ENCODE results near the gene ARPIN. TPM values are rescaled to one million over a fixed set of nuclear protein-coding genes. Genes with fewer than 3 reads are reported as not detected.

Gene ARPIN
- total and polyA plus RNA-seq, 8 donors = 31.1 to 37.4 (median 35.6) TPM

DNA sequence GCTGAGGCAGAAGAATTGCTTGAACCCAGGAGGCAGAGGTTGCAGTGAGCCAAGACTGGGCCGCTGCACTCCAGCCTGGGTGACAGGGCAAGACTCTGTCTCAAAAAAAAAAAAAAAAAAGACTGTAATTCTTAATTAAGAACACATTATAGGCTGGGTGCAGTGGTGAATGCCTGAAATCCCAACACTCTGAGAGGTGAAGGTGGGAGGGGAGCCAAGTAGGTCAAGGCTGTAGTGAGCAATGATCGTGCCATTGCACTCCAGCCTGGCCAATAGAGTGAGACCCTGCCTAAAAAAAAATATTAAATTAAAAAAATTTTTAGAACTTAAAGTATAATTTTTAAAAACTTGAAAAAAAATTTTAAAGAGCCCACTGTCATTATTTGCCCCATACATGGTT lies 13.4 kb upstream of the ARPIN start:
- Histone ChIP-seq H3K36me3 (no peaks in the 10 kb centered on the region), H3K4me1 (no peaks in the 10 kb centered on the region), H3K4me3 (no peak overlapping the region), H3K9me3 (no peaks in the 10 kb centered on the region), H3K27me3 (no peaks in the 10 kb centered on the region), H3K27ac (no peak overlapping the region)
- intact Hi-C loops (cut with DNase I) = no loop called here
- TF ChIP-seq CTCF (IDR thresholded peaks at IDR 0.05) = no peak
- DNase-seq (no peak), ATAC-seq (peak; percentile 57)

DNA sequence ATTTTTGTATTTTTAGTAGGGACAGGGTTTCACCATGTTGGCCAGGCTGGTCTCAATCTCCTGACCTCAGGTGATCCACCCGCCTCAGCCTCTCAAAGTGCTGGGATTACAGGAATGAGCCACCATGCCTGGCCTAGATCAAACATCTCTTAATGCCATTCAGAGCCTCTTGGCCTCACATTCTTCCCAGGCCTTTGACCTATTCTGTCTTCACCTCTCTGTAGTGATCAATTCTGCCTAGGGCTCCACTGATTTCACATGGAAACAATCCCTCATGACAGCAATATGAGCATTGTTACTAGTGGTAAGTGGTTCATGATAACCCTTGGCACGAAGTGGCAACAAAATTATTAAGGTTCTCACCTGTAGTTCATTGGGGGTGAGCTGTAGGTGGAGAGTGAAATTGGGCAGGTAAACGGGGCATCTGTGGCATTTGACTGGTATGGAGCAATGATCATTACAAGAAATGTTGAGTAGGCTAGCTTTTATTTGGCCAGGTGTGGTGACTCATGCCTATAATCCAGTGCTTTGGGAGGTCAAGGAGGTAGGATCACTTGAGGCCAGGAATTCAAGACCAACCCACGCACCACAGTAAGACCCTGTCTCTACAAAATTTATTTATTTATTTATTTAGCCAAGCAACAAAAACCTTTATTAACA lies 4.8 kb upstream of the ARPIN start:
- intact Hi-C loops (cut with DNase I) = no loop called here
- H3K4me1 ChIP-seq = peaks cover 6 to 8% of the 10 kb centered on the region in 2 donors
- no peak overlapping the region for H3K4me3 ChIP-seq
- H3K27me3 ChIP-seq = peaks cover 0 to 8% of the 10 kb centered on the region in 2 donors
- no peaks in the 10 kb centered on the region for H3K9me3 ChIP-seq
- no peaks in the 10 kb centered on the region for H3K36me3 ChIP-seq
- peak overlapping the region; percentile 13 to 39 for H3K27ac ChIP-seq
- DNase-seq (no peak), ATAC-seq (peak; percentile 84)
- no peak for TF ChIP-seq CTCF (IDR thresholded peaks at IDR 0.05)

- intact Hi-C loops (cut with DNase I) = no loop called here
- no peaks in the 10 kb centered on the region for H3K36me3 ChIP-seq
- peaks cover 10 to 12% of the 10 kb centered on the region in 2 donors for H3K4me1 ChIP-seq
- no peak for ATAC-seq
- no peak overlapping the region for H3K4me3 ChIP-seq
- H3K27ac ChIP-seq = no peak overlapping the region
- no peak for TF ChIP-seq CTCF (IDR thresholded peaks at IDR 0.05)
- H3K9me3 ChIP-seq = no peaks in the 10 kb centered on the region
- peaks cover 0 to 14% of the 10 kb centered on the region in 2 donors for H3K27me3 ChIP-seq
- DNase-seq = no peak
Observed at GRCh38 chr15:89916660-89917059, 3.9 kb upstream of the ARPIN start.

DNA sequence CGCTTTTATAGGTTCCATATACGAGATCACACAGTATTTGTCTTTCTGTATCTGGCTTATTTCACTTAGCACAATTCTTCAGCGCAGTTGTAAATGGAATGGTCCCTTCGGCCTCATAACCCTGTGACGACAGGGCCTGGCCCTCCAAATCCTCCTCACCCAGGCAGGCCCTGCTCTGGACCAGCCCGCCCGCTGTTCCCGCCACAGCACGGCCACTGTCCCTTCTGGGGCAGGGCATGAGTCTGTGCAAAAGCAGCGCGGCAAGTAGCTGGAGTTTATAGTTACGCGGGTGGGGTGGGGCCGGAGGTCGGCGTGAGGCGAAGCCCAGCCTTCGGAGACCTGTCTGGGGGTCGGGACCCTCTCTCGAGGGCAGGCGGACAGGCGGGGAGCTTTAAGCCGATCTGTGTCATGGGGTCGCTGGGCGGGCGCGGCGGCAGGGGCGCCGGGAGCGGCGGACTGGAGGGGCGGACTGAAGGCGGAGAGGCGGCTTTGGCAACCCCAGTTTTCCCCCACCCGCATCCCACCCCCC lies 543 bp downstream of the ARPIN start:
- ATAC-seq (peak; percentile 91), DNase-seq (peak in 3 of 4 donors; percentile 33 to 87 (median 39))
- H3K9me3 ChIP-seq = no peaks in the 10 kb centered on the region
- peaks cover 0 to 21% of the 10 kb centered on the region in 2 donors for H3K36me3 ChIP-seq
- H3K27ac ChIP-seq = peak overlapping the region; percentile 64 to 80
- peaks cover 0 to 14% of the 10 kb centered on the region in 2 donors for H3K27me3 ChIP-seq
- peaks cover 13 to 33% of the 10 kb centered on the region in 2 donors for H3K4me1 ChIP-seq
- no peak for TF ChIP-seq CTCF (IDR thresholded peaks at IDR 0.05)
- peak overlapping the region; percentile 73 to 74 for H3K4me3 ChIP-seq
- intact Hi-C loops (cut with DNase I) = no loop called here

GRCh38 chr15:89910891-89911626 lies 1.7 kb downstream of the ARPIN start:
- intact Hi-C loops (cut with DNase I) = no loop called here
- peak overlapping the region in 1 of 2 donors; percentile 73 for H3K4me3 ChIP-seq
- no peak for DNase-seq
- H3K36me3 ChIP-seq = peaks cover 0 to 29% of the 10 kb centered on the region in 2 donors
- no peak for TF ChIP-seq CTCF (IDR thresholded peaks at IDR 0.05)
- H3K27ac ChIP-seq = peak overlapping the region in 1 of 2 donors; percentile 80
- H3K9me3 ChIP-seq = no peaks in the 10 kb centered on the region
- no peak for ATAC-seq
- H3K27me3 ChIP-seq = peaks cover 0 to 14% of the 10 kb centered on the region in 2 donors
- H3K4me1 ChIP-seq = peaks cover 13 to 33% of the 10 kb centered on the region in 2 donors

All from left lung (tissue), 10 donors.